Liver (tissue), 3 donors: ENCODE measurements around the gene PELI1.

ENCODE experiments used
- CTCF ChIP-seq: fragments of 150-350 bp; IDR thresholded peaks from 2 replicates; pipeline ENCODE4 v1.5.1; 2017; ENCODE audit warnings: improper control_type of control experiment, low read depth, low read length; ENCODE audit not compliant: missing input control
- GABPA ChIP-seq, 2 donors: IDR thresholded peaks in 1 of 2; conservative IDR thresholded peaks in 1 of 2; 2 replicates each; pipeline ENCODE4 v1.6.1; 2016; ENCODE audit warnings: antibody characterized with exemption in 2 of 2, mild to moderate bottlenecking in 1 of 2, moderate library complexity in 1 of 2
- JUND ChIP-seq, 2 donors: IDR thresholded peaks; 2 replicates each; pipeline ENCODE4 v1.6.1; 2016; ENCODE audit warnings: antibody characterized with exemption in 2 of 2
- SP1 ChIP-seq: IDR thresholded peaks from 2 replicates; pipeline ENCODE4 v1.6.1; 2018; ENCODE audit warnings: antibody characterized with exemption, mild to moderate bottlenecking
- TAF1 ChIP-seq: conservative IDR thresholded peaks from 2 replicates; pipeline ENCODE4 v1.6.1; 2016; ENCODE audit warnings: antibody characterized with exemption, mild to moderate bottlenecking
- donor health status: healthy.
- donor health status: healthy.

DNA sequence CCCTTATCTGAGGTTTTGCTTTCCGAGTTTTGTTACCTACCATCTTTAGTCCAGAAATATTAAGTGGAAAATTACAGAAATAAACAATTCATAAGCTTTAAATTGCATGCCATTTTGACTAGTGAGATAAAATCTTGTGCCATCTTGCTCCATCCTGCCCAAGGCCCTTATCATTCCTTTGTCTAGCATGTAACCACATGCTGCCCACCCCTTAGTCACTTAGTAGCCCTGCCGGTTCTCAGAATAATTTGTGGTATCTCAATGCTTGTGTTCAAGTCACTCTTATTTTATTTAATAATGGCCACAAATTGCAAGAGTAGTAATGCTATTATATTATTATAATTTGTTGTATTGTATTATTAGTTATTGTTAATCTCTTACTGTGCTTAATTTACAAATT, 88.2 kb downstream of the PELI1 start:
- TF ChIP-seq CTCF: no peak
- no peak for TF ChIP-seq TAF1
- no peak for TF ChIP-seq SP1
- no peak for TF ChIP-seq JUND (IDR thresholded peaks at IDR 0.05)
- TF ChIP-seq GABPA (IDR thresholded peaks at IDR 0.05 in 1 of 2, conservative IDR thresholded peaks at IDR 0.05 in 1 of 2): no peak
